DND-41 (cell line): ENCODE measurements around the gene TMX3.

Experiments
- CTCF ChIP-seq: IDR thresholded peaks from 2 replicates; pipeline ENCODE4 v1.5.1; 2012; ENCODE audit warnings: borderline replicate concordance, low read length, moderate library complexity, mild to moderate bottlenecking; ENCODE audit not compliant: poor library complexity, severe bottlenecking; ENCODE audit errors: extremely low read depth
- EZH2 ChIP-seq: IDR thresholded peaks from 3 replicates; pipeline ENCODE4 v1.6.1; 2012; ENCODE audit warnings: borderline replicate concordance, low read depth, mild to moderate bottlenecking, moderate library complexity, low read length, inconsistent platforms; ENCODE audit not compliant: severe bottlenecking

- TF ChIP-seq CTCF: no peak
- TF ChIP-seq EZH2: no peak
These were observed 7.3 kb downstream of the TMX3 start for GRCh38 chr18:68707646-68708045.
